Left renal cortex interstitium (tissue), 4 donors: ENCODE results near the gene NINL. TPM values are rescaled to one million over a fixed set of nuclear protein-coding genes. Genes with fewer than 3 reads are reported as not detected.
"Not testable (repeated sequence)": the region's sequence is repeated elsewhere in the genome, so short reads cannot be mapped to it uniquely, and the experiment has no call there.

ENCODE experiments used
- DNase-seq, 4 donors: peaks; one replicate each; pipeline ENCODE4 v3.0.0-alpha.2; 2013; ENCODE audit warnings: low read depth in 4 of 4, low spot score in 2 of 4, missing footprints in 1 of 4
- polyA plus RNA-seq, 4 donors: library from polyadenylated mRNA; unstranded; fragments of 120-200 nt; gene quantifications; one replicate each; pipeline ENCODE4 v1.2.1, GENCODE V29; 2013; ENCODE audit not compliant: insufficient read length in 4 of 4

NINL gene
- polyA plus RNA-seq, 4 donors, result 32.4 to 65.0 (median 45.4) TPM

DNA sequence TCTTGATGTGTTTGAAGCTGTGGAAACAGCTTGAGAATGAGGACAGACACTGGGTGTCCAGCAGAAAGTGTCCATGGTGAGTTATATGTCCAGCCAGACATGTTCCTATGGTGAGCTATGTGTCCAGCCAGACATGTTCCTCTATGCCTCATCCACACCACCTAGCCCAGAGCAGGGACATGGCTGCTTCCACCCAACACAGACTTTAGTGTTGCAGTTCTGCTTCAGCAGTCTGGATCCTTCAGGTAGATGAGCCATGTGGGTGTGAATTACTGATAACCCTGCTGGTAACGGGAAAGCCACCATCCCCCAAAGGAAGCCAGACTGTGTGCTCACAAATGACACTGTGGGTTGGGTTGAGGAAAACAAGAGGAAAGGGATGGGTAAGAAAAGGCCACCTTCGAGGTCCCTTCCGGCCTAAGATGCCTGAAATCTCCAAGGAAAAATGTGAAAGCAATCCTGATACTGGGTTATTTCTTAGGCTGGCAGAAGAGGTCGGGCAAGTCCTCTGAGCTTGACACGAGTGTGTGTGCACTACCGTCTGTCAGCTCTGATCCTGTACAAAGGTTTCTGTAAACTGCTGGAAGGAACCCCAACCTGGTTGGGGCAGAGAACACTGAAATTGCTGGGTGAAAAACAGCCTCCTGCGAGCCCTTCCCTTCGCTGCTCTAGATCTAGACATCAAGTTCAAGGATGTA, 77.8 kb downstream of the NINL start:
- no peak for DNase-seq

DNA sequence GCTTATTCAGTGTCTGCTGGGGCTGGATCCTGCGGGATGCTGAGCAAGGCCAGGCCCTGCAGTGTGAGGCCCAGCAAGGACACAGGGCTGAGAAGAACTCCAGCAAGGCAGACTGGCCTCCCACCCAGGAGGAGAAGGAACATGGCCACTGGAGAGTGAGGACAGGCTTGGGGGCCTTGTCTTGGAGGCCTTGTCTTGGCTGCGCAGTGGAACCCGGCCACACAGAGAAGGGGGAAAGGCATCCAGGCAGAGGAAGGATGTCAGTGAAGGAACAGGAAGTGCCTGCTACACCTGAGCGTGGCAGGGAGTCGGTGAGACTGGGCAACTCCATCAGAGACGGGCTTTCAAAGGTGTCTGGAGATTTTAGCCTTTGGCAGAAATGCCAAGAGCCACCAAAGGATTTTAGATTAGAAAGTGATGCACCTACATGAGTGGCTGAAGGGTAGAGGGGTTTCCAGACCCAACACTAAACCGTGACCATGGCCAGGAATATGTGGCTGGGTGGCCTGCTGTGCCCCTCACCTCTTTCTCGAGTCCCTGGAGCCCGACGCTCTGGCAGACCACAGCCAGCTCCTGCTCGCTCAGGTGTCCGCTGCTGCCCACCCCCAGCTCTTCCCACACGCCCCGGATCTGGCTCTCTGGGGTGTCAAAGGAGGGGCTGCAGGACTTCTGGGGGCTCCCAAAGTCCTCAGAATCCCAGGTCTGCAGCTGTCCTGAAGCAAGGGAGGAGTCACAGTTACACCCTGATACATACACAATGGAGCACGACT, 80.8 kb downstream of the NINL start:
- no peak for DNase-seq

DNA sequence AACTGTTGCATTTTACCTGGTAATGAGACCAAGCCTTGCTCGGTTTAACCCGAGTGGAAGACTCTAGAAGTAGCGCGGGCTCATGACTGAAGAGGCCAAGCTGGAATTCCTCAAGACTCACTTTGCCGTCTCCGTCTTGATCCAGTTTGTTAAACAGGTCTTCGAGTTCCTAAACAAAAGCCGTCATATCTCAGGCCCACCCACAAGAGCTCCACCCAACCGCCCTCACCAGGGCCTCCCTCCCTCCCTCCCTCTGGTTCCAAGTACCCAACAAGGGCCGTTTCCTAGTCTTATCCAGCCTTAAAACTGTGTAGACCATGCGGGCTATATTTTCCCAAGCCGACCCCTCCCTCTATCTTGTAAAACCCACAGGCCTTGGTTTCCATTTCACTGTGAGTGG, 81.4 kb downstream of the NINL start:
- DNase-seq, result no peak

DNA sequence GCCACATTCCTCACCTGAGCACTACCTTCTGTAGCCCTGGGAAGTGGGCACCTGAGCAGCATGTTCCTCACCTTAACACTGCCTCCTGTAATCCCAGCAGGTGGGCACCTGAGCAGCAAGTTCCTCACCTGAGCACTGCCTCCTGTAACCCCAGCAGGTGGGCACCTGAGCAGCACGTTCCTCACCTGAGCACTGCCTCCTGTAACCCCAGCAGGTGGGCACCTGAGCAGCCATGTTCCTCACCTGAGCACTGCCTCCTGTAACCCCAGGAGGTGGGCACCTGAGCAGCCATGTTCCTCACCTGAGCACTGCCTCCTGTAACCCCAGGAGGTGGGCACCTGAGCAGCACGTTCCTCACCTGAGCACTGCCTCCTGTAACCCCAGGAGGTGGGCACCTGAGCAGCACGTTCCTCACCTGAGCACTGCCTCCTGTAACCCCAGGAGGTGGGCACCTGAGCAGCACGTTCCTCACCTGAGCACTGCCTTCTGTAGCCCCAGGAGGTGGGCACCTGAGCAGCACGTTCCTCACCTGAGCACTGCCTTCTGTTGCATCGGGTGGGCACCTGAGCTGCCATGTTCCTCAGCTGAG, 82.2 kb downstream of the NINL start:
- DNase-seq, result not testable (repeated sequence)

DNA sequence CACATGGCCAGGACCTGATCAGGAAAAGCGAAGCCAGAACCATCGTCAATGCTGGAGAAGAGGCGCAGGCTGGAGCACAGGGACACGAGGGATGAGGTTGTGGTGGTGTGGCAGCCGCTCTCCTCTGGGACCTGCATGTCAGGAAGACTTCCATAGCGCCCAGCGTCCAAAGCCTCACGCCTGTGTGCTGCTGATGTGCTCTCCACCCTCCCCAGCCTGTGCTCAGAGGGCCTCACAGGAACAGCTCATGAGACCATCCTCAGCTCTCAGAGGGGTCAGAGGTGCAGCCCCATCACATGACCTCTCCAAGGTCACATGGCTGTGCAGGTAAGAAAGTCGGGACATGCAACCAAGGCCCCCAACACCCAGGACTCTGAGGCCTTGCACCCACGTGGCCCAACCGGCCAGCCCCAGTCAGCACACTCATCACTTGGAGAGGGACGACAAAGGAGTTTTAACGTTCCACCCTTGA, 84.4 kb downstream of the NINL start:
- no peak for DNase-seq

DNA sequence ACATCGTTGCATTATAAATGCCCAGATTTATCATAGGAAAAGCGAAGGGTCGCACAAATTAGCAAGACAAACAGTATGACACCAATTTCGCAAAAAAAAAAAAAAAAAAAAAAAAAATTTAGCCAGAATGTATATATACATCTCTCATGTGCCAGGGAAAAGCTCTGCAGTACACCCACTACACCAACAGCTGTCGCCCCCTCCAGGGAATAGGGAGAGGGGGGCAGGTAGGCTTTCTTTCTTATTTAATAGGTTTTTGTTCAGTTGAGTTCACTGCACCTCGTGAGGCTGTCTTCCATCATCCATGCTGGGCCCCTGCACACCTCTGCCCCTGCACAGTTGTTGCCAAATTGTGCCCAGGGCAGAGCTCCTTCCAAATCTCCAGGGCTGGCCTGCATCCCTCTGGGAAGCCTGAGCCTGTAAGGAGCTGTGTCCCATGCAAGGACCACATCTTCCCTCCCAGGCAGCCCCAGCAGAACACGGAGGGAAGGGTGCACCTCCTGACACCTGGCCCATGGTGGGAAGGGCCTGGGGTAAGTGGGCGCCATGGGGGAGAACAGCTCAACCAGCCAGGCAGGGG, 85.4 kb downstream of the NINL start:
- no peak for DNase-seq

DNA sequence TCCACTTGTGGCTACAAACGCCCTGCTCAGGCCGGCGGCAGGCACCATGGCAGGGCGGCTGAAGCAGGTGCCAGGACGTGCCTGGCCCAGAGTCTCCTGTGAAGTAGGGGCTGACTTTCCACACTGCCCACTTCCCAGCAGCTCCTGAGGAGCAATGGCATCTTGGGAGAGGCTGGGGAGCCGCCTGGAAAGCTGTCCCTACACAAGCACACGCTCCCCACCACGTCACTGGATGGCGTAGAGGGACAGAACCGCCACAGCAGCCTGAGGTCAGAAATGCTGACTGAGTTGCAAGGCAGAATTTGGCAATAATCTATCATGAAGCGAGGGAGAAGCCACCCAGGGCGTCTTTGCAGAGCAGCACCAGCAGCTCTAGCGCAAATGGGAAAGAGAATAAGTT, 86.3 kb downstream of the NINL start:
- DNase-seq, result no peak

DNA sequence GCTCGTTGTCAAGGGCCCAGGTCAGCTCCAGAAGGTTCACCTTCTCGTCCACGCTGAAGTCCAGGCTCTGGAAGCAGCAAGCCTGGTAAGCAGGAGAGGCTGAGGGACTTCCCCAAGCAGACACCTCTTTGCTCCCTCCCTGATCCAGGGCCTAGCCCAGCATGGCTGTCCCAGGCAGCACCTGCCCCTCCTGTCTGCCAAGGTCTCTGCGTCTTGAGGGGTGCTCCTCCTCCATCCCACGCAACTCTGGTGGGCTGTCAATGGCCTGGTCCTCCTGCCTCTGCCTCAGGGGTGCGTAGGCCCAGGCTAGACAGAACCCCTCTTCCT, 87.1 kb downstream of the NINL start:
- DNase-seq, result no peak

DNA sequence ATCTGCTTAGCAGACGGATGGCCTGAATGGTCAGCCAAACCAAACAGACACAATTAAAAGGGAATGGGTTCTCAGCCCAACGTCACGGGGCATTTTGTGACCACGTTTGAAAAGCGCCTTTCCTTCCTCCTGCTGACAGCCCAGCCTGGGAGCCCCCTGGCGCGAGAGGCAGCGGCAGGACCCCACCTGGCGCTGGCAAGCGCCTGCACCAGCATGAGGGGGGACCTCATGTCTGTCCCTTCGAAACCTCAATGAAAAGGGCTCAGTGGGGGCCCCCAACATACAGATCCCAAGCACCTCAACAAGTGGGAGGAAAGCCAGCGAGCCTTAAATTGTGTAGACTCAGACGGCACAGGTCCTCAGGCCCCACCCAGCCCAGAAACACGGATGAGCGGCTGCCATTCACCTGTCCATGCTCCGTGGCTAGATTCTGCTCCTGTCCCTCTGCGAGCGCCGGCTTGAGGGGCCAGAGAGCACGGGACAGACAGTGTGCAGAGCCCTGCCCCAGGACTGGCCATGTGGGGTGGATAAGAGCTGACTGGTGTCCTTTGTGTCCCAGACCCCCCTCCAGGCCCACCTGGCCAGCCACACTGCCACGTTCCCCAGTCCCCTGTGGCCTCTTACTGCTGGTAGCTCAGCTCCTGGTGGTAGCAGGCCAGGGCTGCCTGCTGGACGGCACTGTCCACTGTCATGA, 87.6 kb downstream of the NINL start:
- no peak for DNase-seq

DNA sequence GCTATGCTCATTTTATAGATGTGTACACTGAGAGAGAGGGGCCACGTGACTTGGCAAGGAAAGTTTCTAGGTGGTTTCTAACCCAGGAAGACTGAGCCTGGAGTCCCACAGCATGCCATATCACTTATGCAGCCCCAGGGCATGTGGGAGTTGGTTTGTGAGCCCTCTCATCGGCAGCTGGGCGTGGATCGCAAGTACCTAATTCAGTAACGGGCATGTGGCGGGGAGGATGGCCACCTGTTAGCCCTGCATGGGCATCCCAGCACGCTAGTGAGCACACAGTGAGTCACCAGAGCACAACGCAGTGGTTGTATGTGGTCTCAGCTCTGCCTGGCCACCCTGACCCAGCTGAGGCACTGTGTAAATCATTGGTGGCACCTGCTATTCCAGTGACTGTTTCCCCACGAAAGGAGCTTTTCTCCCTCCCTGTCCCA, 88.3 kb downstream of the NINL start:
- no peak for DNase-seq

DNA sequence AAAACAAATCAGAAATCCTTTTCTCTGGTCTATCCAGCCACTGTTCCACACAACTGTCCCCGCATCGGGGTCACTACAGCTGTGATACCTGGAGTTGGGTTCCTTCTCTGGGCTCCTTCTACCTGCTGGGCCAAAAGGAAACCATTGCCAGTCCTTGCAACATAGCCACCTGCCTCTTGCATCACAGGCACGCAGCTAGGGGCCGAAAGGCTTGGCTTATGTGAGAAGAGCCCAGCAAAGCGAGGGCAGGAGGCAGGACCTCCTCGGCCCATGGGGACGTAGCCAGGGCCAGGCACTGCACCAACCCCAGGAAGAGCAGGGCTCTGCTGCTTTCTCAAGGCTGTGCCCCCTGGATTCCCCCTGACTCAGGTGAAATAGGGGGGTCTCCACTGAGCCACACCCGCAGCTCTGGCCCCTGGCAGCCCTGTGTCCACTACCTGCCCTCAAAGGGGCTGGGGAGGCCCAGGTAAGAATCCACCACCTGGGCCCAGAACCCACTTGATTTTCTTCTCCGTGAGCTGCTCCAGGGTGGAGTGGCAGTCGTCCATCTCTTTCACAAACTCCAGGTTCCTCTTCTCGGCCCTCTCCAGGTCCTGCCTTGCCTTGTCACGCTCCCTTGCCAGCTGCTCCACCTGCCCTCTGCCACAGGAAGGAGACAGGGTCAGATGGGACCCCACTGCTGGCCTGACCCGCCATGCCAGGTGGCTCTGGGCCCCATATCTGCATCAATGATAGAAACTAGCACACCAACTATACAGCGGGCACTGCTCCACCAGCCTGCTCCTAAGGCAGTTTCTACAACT, 89.0 kb downstream of the NINL start:
- DNase-seq, result no peak

DNA sequence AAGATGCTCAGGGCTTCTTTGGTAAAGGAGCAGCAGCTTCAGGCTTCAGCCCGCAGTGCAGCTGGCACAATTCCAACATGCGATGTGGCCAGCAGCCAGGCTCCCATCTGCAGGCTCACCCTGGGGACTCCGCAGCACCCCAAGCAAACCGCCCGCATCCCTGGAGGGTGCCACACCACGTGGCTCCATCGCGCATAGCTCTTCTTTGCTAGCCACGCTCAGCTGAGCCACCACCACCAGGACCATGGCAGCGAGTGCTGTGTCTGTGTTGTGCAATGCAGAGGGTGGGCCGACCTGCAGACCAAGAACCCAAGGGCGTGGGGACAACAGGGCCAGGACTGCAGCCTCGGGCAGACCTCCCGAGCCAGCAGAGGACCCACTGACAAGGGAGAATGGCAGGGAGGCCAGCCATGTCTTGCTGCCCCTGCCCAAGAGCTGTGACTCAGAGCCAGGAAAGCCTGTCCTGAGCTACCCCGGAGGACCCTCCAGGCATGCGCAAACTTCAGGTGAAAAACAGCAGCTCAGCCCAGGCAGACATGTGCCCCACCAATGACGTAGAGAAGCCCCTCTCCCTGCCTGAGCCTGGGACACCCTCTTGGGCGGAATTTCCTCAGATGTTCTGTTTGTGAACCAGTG, 90.0 kb downstream of the NINL start:
- DNase-seq, result no peak

DNA sequence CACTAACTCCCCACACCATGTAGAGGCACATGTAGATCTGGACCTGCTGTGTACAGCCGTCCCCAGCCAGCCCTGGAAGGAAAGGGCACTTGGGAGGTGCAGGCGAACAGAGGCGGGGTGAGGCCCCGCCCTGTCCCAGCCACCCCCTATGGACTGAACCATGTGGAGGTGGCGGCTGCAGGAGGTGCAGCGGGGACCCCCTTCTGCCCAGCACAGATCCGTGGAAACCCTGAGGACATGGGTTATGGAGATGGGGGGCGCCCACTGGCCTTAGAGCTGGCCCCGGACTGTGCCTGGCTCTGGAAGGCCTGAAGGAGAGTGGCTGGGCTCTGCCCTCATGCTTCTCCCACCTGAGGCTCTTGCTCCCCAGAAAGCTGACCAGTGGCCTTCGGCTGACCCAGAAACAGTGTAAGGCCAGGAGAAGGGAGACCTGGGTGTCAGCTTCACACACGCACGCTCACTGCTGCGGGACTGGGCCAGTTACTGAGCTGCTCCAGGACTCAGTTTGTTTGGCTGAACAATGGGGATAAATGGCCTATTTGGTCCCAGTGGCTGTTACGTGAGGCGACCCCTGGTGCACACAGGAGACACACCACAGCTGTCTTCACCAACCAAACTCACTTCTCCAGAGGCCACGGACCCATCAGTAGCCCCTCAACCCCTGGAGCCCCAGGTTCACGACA, 90.7 kb downstream of the NINL start:
- DNase-seq, result no peak

DNA sequence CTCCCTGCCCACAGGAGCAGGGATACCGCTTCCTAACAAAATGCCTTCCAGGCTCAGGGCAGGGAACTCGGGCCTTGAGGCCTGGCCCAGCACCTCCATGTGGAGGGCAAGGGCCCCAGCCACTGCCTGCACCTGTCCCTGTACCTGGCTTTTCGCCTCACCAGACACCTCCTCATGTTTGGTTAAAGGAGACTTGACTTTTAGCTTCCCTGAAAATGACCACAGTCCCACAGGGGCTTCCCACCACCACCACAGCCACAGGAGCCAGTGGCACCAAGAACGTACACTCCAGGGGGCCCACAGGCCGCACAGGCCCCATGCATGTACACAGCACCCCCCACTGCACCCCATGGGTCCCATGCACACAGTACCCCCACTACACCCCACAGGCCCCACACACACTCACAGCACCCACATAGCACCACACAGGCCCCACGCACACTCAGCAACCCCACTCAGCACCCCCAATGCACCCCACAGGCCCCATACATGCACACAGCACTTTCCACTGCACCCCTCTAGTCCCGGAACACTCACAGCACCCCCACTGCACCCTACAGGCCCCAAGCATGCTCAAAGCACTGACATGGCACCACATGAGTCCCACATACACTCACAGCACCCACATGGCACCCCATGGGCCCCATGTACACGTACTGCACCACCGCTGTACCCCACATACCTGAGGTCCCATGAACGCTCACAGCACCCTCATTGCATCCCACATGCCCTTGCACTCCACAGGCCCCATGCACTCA, 91.4 kb downstream of the NINL start:
- no peak for DNase-seq

DNA sequence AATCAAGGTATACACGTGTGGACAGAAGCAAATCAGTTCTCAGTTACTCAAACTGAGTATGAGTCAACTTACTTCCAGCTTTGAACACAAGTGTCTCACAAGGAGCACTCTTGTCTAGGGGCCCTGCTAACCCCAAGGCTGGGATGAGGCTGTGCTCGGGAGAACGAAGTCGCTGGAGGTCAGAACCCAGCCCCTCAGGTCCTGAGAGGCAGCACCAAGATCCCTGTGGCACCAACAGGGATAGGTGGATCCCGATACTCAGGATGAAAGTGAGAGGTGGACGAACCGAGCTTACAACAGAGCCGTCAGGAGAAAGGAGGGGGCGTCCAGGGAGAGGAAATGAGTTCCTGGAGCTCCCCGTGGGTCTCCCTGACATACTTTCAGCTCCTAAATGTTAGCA, 92.2 kb downstream of the NINL start:
- DNase-seq, result no peak

DNA sequence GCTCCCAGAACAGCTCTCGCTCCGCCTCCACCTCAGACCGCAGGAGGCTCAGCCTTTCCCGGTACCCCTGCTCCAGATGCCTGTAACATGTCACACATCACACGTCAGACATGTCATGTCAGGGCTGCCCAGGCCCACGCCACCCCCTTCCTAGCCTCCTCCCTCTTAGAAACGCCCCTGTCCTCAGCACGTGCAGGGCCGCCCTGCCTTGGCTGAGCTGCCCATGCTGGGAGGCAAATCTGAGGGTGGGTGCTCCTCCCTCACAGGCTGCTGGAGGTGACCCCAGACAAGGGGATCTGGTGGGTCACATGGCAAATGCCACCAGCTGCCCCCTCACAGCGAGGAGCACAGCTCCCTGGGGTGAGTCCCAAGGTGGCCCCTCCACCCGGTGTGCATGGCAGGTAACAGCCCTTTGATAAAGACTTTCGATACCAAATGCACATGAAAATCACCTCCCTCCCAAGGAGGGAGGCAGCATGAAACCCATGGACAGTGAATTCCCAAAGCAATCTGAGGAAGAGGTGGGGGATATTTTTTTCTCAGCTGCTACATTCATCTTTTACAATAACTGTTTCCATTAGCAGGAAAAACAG, 93.8 kb downstream of the NINL start:
- DNase-seq, result no peak

DNA sequence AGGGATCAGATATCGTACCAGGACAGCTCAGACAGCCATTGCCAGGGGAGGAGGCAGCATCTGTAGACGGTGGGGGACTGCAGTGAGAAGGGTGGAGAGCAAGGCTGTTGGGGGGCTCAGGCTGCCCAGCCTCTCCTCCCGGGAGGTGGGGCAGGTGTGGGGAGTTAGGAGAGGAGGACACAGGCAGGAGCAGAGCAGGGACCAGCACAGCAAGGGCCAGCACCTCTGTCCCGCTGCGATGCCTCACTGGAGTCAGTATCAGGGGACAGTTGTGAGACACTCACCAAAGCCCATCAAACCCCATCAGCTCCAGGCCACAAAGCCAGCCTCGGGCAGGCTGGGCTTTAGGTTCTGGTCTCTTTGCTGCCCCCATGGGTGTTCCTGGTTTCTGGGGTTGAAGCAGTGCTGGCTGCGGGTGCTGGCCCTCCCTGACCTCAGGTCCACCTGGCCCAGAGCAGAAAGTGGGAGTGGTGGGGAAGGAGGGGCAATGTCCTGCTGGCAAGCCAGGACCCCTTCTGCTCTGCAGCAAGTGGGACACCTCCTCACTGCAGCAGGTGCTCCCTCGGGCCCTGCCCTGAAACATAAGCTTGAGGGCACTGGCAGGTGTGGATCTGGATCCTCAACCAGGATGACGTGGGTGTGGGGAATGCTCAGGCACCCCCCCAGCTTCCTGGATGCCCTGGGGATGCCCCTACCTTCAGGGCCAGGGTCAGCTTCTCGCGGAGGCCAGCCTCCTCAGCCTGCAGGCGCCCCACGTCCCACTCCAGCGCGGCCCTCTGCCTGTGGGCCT, 94.5 kb downstream of the NINL start:
- DNase-seq, result no peak
